Keratinocyte (primary cell): ENCODE measurements around the gene PPHLN1. TPM values are rescaled to one million over a fixed set of nuclear protein-coding genes. Genes with fewer than 3 reads are reported as not detected.

Experiments used
- DNase-seq: peaks from one replicate; pipeline ENCODE4 v3.0.0-alpha.2; 2011; ENCODE audit warnings: low read depth, missing footprints, low spot score
- FAIRE-seq: peaks from 2 replicates; lab custom pipeline; 2011; peaks lifted over from hg19 to GRCh38; lab: Jason Lieb, UNC
- H2AFZ ChIP-seq: 2 replicates; pipeline ENCODE4 v1.6.0; 2012; ENCODE audit warnings: low read length, control low read depth, inconsistent platforms; ENCODE audit not compliant: control insufficient read depth
- H3K27ac ChIP-seq: 2 replicates; pipeline ENCODE4 v1.5.1; 2011; ENCODE audit warnings: low read length; ENCODE audit not compliant: control insufficient read depth, insufficient read depth
- H3K27me3 ChIP-seq: 3 replicates; pipeline ENCODE4 v1.6.0; 2011; ENCODE audit warnings: low read length; ENCODE audit not compliant: control insufficient read depth, insufficient read depth; ENCODE audit errors: extremely low read depth
- H3K36me3 ChIP-seq, 2 experiments: 2 replicates in 1 of 2; 3 replicates in 1 of 2; pipeline ENCODE4 v1.5.1; 2011; ENCODE audit warnings: low read length in 2 of 2, mild to moderate bottlenecking in 1 of 2; ENCODE audit not compliant: control insufficient read depth in 2 of 2, insufficient read depth in 2 of 2; ENCODE audit errors: extremely low read depth in 1 of 2
- H3K4me1 ChIP-seq: 3 replicates; pipeline ENCODE4 v1.5.1; 2011; ENCODE audit warnings: low read length; ENCODE audit not compliant: control insufficient read depth, insufficient read depth; ENCODE audit errors: extremely low read depth
- H3K4me2 ChIP-seq: 3 replicates; pipeline ENCODE4 v1.6.0; 2011; ENCODE audit warnings: low read depth, low read length; ENCODE audit not compliant: control insufficient read depth, insufficient read depth; ENCODE audit errors: extremely low read depth
- H3K4me3 ChIP-seq, 3 experiments: fragments of 200-600 bp in 1 of 3; sonication (generic) in 1 of 3; 2 replicates in 2 of 3; 3 replicates in 1 of 3; pipeline ENCODE4 v1.5.1; 2011 to 2016; ENCODE audit warnings: low read length in 3 of 3, mild to moderate bottlenecking in 3 of 3, control low read depth in 2 of 3, inconsistent platforms in 1 of 3, low read depth in 1 of 3, mixed read lengths in 1 of 3, mixed run types in 1 of 3, moderate library complexity in 1 of 3; ENCODE audit not compliant: control insufficient read depth in 2 of 3, insufficient read depth in 2 of 3; ENCODE audit errors: extremely low read depth in 1 of 3
- H3K79me2 ChIP-seq: 2 replicates; pipeline ENCODE4 v1.6.0; 2012; ENCODE audit warnings: low read length; ENCODE audit not compliant: control insufficient read depth, insufficient read depth
- H3K9ac ChIP-seq: 3 replicates; pipeline ENCODE4 v1.6.0; 2011; ENCODE audit warnings: low read length; ENCODE audit not compliant: control insufficient read depth, insufficient read depth; ENCODE audit errors: extremely low read depth
- H3K9me1 ChIP-seq: 3 replicates; pipeline ENCODE4 v1.6.0; 2011; ENCODE audit warnings: low read length; ENCODE audit not compliant: control insufficient read depth, insufficient read depth; ENCODE audit errors: extremely low read depth
- H3K9me3 ChIP-seq: 2 replicates; pipeline ENCODE4 v1.5.1; 2012; ENCODE audit warnings: low read depth, low read length; ENCODE audit not compliant: control insufficient read depth
- H4K20me1 ChIP-seq: 3 replicates; pipeline ENCODE4 v1.6.0; 2011; ENCODE audit warnings: low read length; ENCODE audit not compliant: control insufficient read depth, insufficient read depth; ENCODE audit errors: extremely low read depth
- CTCF ChIP-seq, 3 experiments: IDR thresholded peaks in 1 of 3; conservative IDR thresholded peaks in 1 of 3; optimal IDR thresholded peaks in 1 of 3; 2 replicates in 2 of 3; 3 replicates in 1 of 3; pipeline versions ENCODE3 to v1.5.1; 2011; ENCODE audit warnings: low read length in 3 of 3, mild to moderate bottlenecking in 3 of 3, moderate library complexity in 2 of 3, control low read depth in 1 of 3, inconsistent platforms in 1 of 3; ENCODE audit not compliant: insufficient read depth in 2 of 3; ENCODE audit errors: extremely low read depth in 1 of 3
- EZH2 ChIP-seq: IDR thresholded peaks from one replicate; pipeline ENCODE4 v1.6.1; 2012; ENCODE audit warnings: inconsistent platforms, mild to moderate bottlenecking, low read length, moderate library complexity
- dilution Hi-C: fragments of 300-500 bp; cut with MboI; formaldehyde crosslinking; loops from one replicate; pipeline ENCODE4 v1.7.0; 2020; ENCODE audit warnings: low sequenced_read_pairs; ENCODE audit not compliant: extremely low pct_ligation_motif_present
- polyA plus RNA-seq, 5 experiments: library from polyadenylated mRNA; depleted of rRNA in 3 of 5; stranded (reverse) in 3 of 5; stranded (forward) in 1 of 5; unstranded in 1 of 5; fragments of >200 nt; gene quantifications; 1 replicate in 1 of 5; 2 replicates in 3 of 5; 3 replicates in 1 of 5; pipeline versions ENCODE4 v1.2.1 to v1.2.3, GENCODE V29; 2011 to 2012; ENCODE audit warnings: missing spikeins in 2 of 5, low read depth in 1 of 5, low replicate concordance in 1 of 5

PPHLN1 gene
- polyA plus RNA-seq, 1 donor (not counting 4 experiments of a cell fraction or from before 2014, with no cell fraction given), result 95.5 TPM

GRCh38 chr12:42298887-42299286, 27.1 kb upstream of the PPHLN1 start:
- dilution Hi-C loops, result no loop called here
- Histone ChIP-seq H3K36me3 (no peaks in the 10 kb centered on the region), H3K4me2 (no peak overlapping the region), H3K79me2 (no peaks in the 10 kb centered on the region), H2AFZ (no peak overlapping the region), H4K20me1 (no peaks in the 10 kb centered on the region), H3K9ac (no peak overlapping the region), H3K27ac (no peak overlapping the region), H3K9me1 (no peaks in the 10 kb centered on the region), H3K27me3 (no peaks in the 10 kb centered on the region), H3K4me3 (no peak overlapping the region), H3K4me1 (no peaks in the 10 kb centered on the region), H3K9me3 (no peaks in the 10 kb centered on the region)
- DNase-seq (no peak), FAIRE-seq (no peak)
- TF ChIP-seq CTCF (optimal IDR thresholded peaks at IDR 0.05 in 1 of 3, IDR thresholded peaks at IDR 0.05 in 1 of 3, conservative IDR thresholded peaks at IDR 0.05 in 1 of 3; ENCODE audit: extremely low read depth in 1 of 3, insufficient read depth in 2 of 3, low read length in 3 of 3), result no peak
- TF ChIP-seq EZH2, result no peak

- H2AFZ ChIP-seq, result no peak overlapping the region
- no peak for FAIRE-seq
- H3K9me3 ChIP-seq, result no peaks in the 10 kb centered on the region
- no peak for DNase-seq
- no peaks in the 10 kb centered on the region for H3K9me1 ChIP-seq
- no peak overlapping the region for H3K9ac ChIP-seq
- no peaks in the 10 kb centered on the region for H3K27me3 ChIP-seq
- H3K79me2 ChIP-seq, result no peaks in the 10 kb centered on the region
- dilution Hi-C loops, result no loop called here
- no peak overlapping the region for H3K4me2 ChIP-seq
- H3K4me3 ChIP-seq, result no peak overlapping the region
- H3K36me3 ChIP-seq, result no peaks in the 10 kb centered on the region
- no peaks in the 10 kb centered on the region for H4K20me1 ChIP-seq
- H3K27ac ChIP-seq, result no peak overlapping the region
- H3K4me1 ChIP-seq, result no peaks in the 10 kb centered on the region
- TF ChIP-seq EZH2 (no peak), CTCF (optimal IDR thresholded peaks at IDR 0.05 in 1 of 3, IDR thresholded peaks at IDR 0.05 in 1 of 3, conservative IDR thresholded peaks at IDR 0.05 in 1 of 3; ENCODE audit: extremely low read depth in 1 of 3, insufficient read depth in 2 of 3, low read length in 3 of 3) (no peak)
Observed at GRCh38 chr12:42299392-42300308, 26.3 kb upstream of the PPHLN1 start.
